ENCODE results near the gene DEFB131A. TPM values are rescaled to one million over a fixed set of nuclear protein-coding genes. Genes with fewer than 3 reads are reported as not detected.

DEFB131A gene
- total RNA-seq, 1 donor from 2014 or later: not detected

Other genes with a start within 250 kb of the DEFB131A start
- not detected in 2 replicates for gene USP17L10, start 233.8 kb upstream of the DEFB131A start, total RNA-seq
- gene USP17L11, start 229.0 kb upstream of the DEFB131A start, total RNA-seq: not detected in 2 replicates
- not detected in 2 replicates for gene USP17L12, start 224.3 kb upstream of the DEFB131A start, total RNA-seq
- gene USP17L13, start 219.5 kb upstream of the DEFB131A start, total RNA-seq: not detected in 2 replicates
- not detected in 2 replicates for gene USP17L15, start 210.0 kb upstream of the DEFB131A start, total RNA-seq
- not detected in 2 replicates for gene USP17L17, start 200.5 kb upstream of the DEFB131A start, total RNA-seq
- not detected in 2 replicates for gene USP17L18, start 195.8 kb upstream of the DEFB131A start, total RNA-seq
- gene USP17L19, start 191.0 kb upstream of the DEFB131A start, total RNA-seq: not detected in 2 replicates
- not detected in 2 replicates for gene USP17L20, start 186.3 kb upstream of the DEFB131A start, total RNA-seq
- not detected in 2 replicates for gene USP17L21, start 181.5 kb upstream of the DEFB131A start, total RNA-seq
- not detected in 2 replicates for gene USP17L22, start 176.8 kb upstream of the DEFB131A start, total RNA-seq
- not detected in 2 replicates for gene USP17L24, start 119.2 kb upstream of the DEFB131A start, total RNA-seq
- not detected in 2 replicates for gene USP17L25, start 114.5 kb upstream of the DEFB131A start, total RNA-seq
- not detected in 2 replicates for gene USP17L26, start 109.8 kb upstream of the DEFB131A start, total RNA-seq
- gene USP17L5, start 105.0 kb upstream of the DEFB131A start, total RNA-seq: not detected in 2 replicates
- gene USP17L27, start 100.3 kb upstream of the DEFB131A start, total RNA-seq: not detected in 2 replicates
- not detected in 2 replicates for gene USP17L28, start 95.5 kb upstream of the DEFB131A start, total RNA-seq
- gene USP17L29, start 90.8 kb upstream of the DEFB131A start, total RNA-seq: not detected in 2 replicates
- gene USP17L30, start 81.3 kb upstream of the DEFB131A start, total RNA-seq: not detected in 2 replicates